Measurements from ENCODE around the gene BRS3.

The BRS3 gene

GRCh38 chrX:136531951-136532350 is 44.2 kb downstream of the BRS3 start, which contains the start of gene VGLL1:
Gene VGLL1 (plus strand): TSS chrX:136532215. CDS start chrX:136536021, 3,806 bp downstream.
- no CpG with 5 or more reads among the region's 3 CpGs for WGBS, 2 donors (ENCODE audit: extremely low coverage in 2 of 2, insufficient read length in 2 of 2, insufficient replicate concordance in 1 of 2)
- H2BK5ac ChIP-seq (ENCODE audit: low read length) = no peak within 1 kb of the TSS
- no peaks in the 10 kb centered on the region for H3K36me3 ChIP-seq (replicated peaks in 1 of 2; ENCODE audit: control insufficient read depth in 2 of 2, insufficient read depth in 2 of 2, low read length in 2 of 2)
- H4K8ac ChIP-seq (ENCODE audit: low read depth, low read length) = no peak within 1 kb of the TSS
- no peak within 1 kb of the TSS for H3K9ac ChIP-seq (ENCODE audit: low read depth, low read length, poor library complexity)
- H3K79me1 ChIP-seq (ENCODE audit: low read depth, low read length) = no peaks in the 10 kb centered on the region
- no peak within 1 kb of the TSS for H2AK5ac ChIP-seq (ENCODE audit: low read depth, low read length)
- H3K4ac ChIP-seq (ENCODE audit: low read length) = no peak within 1 kb of the TSS
- no peak within 1 kb of the TSS for H2BK15ac ChIP-seq (ENCODE audit: low read length)
- no peak within 1 kb of the TSS for H3K18ac ChIP-seq (ENCODE audit: low read length)
- no peak within 1 kb of the TSS for H3K23ac ChIP-seq (ENCODE audit: low read depth, low read length, poor library complexity)
- DNase-seq (ENCODE audit: low spot score) = no peak
- H2BK12ac ChIP-seq (ENCODE audit: low read length) = no peak within 1 kb of the TSS
- H4K91ac ChIP-seq (ENCODE audit: low read depth, low read length, poor library complexity) = no peak within 1 kb of the TSS
- H3K9me3 ChIP-seq (replicated peaks in 1 of 2; ENCODE audit: control insufficient read depth in 2 of 2, insufficient read depth in 1 of 2, low read depth in 1 of 2, low read length in 2 of 2) = no peaks in the 10 kb centered on the region
- no peak within 1 kb of the TSS for H3K14ac ChIP-seq (ENCODE audit: low read length)
- no peak within 1 kb of the TSS for H3K4me2 ChIP-seq (ENCODE audit: insufficient read depth, low read length, poor library complexity, severe bottlenecking)
- no peak within 1 kb of the TSS for H2BK120ac ChIP-seq (ENCODE audit: low read depth, low read length)
- no peak within 1 kb of the TSS for H3K4me3 ChIP-seq (ENCODE audit: low read length in 2 of 2)
- no peaks in the 10 kb centered on the region for H3K4me1 ChIP-seq (ENCODE audit: control insufficient read depth in 2 of 2, insufficient read depth in 1 of 2, low read depth in 1 of 2, low read length in 2 of 2)
- H2AFZ ChIP-seq (ENCODE audit: low read length) = no peak within 1 kb of the TSS
- H3K27ac ChIP-seq (replicated peaks; ENCODE audit: low read length) = no peak within 1 kb of the TSS
- peaks cover 0 to 30% (median 0%) of the 10 kb centered on the region in 3 experiments for H3K27me3 ChIP-seq (ENCODE audit: control insufficient read depth in 3 of 3, insufficient read depth in 3 of 3, low read depth in 1 of 3, low read length in 3 of 3)

GRCh38 chrX:136534131-136534530 is 46.4 kb downstream of the BRS3 start:
- no peak overlapping the region for H3K18ac ChIP-seq (ENCODE audit: low read length)
- no peak overlapping the region for H3K4me3 ChIP-seq (ENCODE audit: low read length in 2 of 2)
- H3K14ac ChIP-seq (ENCODE audit: low read length) = no peak overlapping the region
- no peak overlapping the region for H3K4ac ChIP-seq (ENCODE audit: low read length)
- no peak overlapping the region for H2BK5ac ChIP-seq (ENCODE audit: low read length)
- H4K8ac ChIP-seq (ENCODE audit: low read depth, low read length) = no peak overlapping the region
- H3K4me1 ChIP-seq (ENCODE audit: control insufficient read depth in 2 of 2, insufficient read depth in 1 of 2, low read depth in 1 of 2, low read length in 2 of 2) = no peaks in the 10 kb centered on the region
- H2BK120ac ChIP-seq (ENCODE audit: low read depth, low read length) = no peak overlapping the region
- H3K23ac ChIP-seq (ENCODE audit: low read depth, low read length, poor library complexity) = no peak overlapping the region
- no peak overlapping the region for H3K4me2 ChIP-seq (ENCODE audit: insufficient read depth, low read length, poor library complexity, severe bottlenecking)
- H3K79me1 ChIP-seq (ENCODE audit: low read depth, low read length) = no peaks in the 10 kb centered on the region
- H2AFZ ChIP-seq (ENCODE audit: low read length) = no peak overlapping the region
- H3K9me3 ChIP-seq (replicated peaks in 1 of 2; ENCODE audit: control insufficient read depth in 2 of 2, insufficient read depth in 1 of 2, low read depth in 1 of 2, low read length in 2 of 2) = no peaks in the 10 kb centered on the region
- no peak overlapping the region for H2AK5ac ChIP-seq (ENCODE audit: low read depth, low read length)
- H2BK15ac ChIP-seq (ENCODE audit: low read length) = no peak overlapping the region
- H3K27ac ChIP-seq (replicated peaks; ENCODE audit: low read length) = no peak overlapping the region
- no CpG with 5 or more reads among the region's 2 CpGs for WGBS, 2 donors (ENCODE audit: extremely low coverage in 2 of 2, insufficient read length in 2 of 2, insufficient replicate concordance in 1 of 2)
- no peak for DNase-seq (ENCODE audit: low spot score)
- H3K36me3 ChIP-seq (replicated peaks in 1 of 2; ENCODE audit: control insufficient read depth in 2 of 2, insufficient read depth in 2 of 2, low read length in 2 of 2) = no peaks in the 10 kb centered on the region
- H3K9ac ChIP-seq (ENCODE audit: low read depth, low read length, poor library complexity) = no peak overlapping the region
- H4K91ac ChIP-seq (ENCODE audit: low read depth, low read length, poor library complexity) = no peak overlapping the region
- peaks cover 0 to 22% (median 0%) of the 10 kb centered on the region in 3 experiments for H3K27me3 ChIP-seq (ENCODE audit: control insufficient read depth in 3 of 3, insufficient read depth in 3 of 3, low read depth in 1 of 3, low read length in 3 of 3)
- H2BK12ac ChIP-seq (ENCODE audit: low read length) = no peak overlapping the region

GRCh38 chrX:136538811-136539210 is 51.1 kb downstream of the BRS3 start:
- Histone ChIP-seq H2BK5ac (ENCODE audit: low read length) (no peak overlapping the region), H2AK5ac (ENCODE audit: low read depth, low read length) (no peak overlapping the region)

GRCh38 chrX:136540226-136540625 is 52.5 kb downstream of the BRS3 start:
- Histone ChIP-seq H3K4me1 (ENCODE audit: control insufficient read depth in 2 of 2, insufficient read depth in 1 of 2, low read depth in 1 of 2, low read length in 2 of 2) (no peaks in the 10 kb centered on the region), H3K23ac (ENCODE audit: low read depth, low read length, poor library complexity) (no peak overlapping the region), H3K4me3 (ENCODE audit: low read length in 2 of 2) (no peak overlapping the region), H3K36me3 (replicated peaks in 1 of 2; ENCODE audit: control insufficient read depth in 2 of 2, insufficient read depth in 2 of 2, low read length in 2 of 2) (no peaks in the 10 kb centered on the region), H3K79me1 (ENCODE audit: low read depth, low read length) (no peaks in the 10 kb centered on the region), H2BK5ac (ENCODE audit: low read length) (no peak overlapping the region), H3K27me3 (ENCODE audit: control insufficient read depth in 3 of 3, insufficient read depth in 3 of 3, low read depth in 1 of 3, low read length in 3 of 3) (peaks cover 0 to 14% (median 0%) of the 10 kb centered on the region in 3 experiments), H3K27ac (replicated peaks; ENCODE audit: low read length) (no peak overlapping the region), H2BK120ac (ENCODE audit: low read depth, low read length) (no peak overlapping the region), H3K18ac (ENCODE audit: low read length) (no peak overlapping the region), H3K4ac (ENCODE audit: low read length) (no peak overlapping the region), H2BK12ac (ENCODE audit: low read length) (no peak overlapping the region), H2BK15ac (ENCODE audit: low read length) (no peak overlapping the region), H3K4me2 (ENCODE audit: insufficient read depth, low read length, poor library complexity, severe bottlenecking) (no peak overlapping the region), H2AFZ (ENCODE audit: low read length) (no peak overlapping the region), H4K8ac (ENCODE audit: low read depth, low read length) (no peak overlapping the region), H3K9me3 (replicated peaks in 1 of 2; ENCODE audit: control insufficient read depth in 2 of 2, insufficient read depth in 1 of 2, low read depth in 1 of 2, low read length in 2 of 2) (no peaks in the 10 kb centered on the region), H3K9ac (ENCODE audit: low read depth, low read length, poor library complexity) (no peak overlapping the region), H2AK5ac (ENCODE audit: low read depth, low read length) (no peak overlapping the region), H4K91ac (ENCODE audit: low read depth, low read length, poor library complexity) (no peak overlapping the region), H3K14ac (ENCODE audit: low read length) (no peak overlapping the region)
- DNase-seq (ENCODE audit: low spot score) = no peak
- no CpG with 5 or more reads among the region's 5 CpGs for WGBS, 2 donors (ENCODE audit: extremely low coverage in 2 of 2, insufficient read length in 2 of 2, insufficient replicate concordance in 1 of 2)

More at GRCh38 chrX:136538811-136539210, 51.1 kb downstream of the BRS3 start:
- no peak overlapping the region for H4K8ac ChIP-seq (ENCODE audit: low read depth, low read length)
- H3K4ac ChIP-seq (ENCODE audit: low read length) = no peak overlapping the region
- WGBS, 2 donors (ENCODE audit: extremely low coverage in 2 of 2, insufficient read length in 2 of 2, insufficient replicate concordance in 1 of 2) = no CpG with 5 or more reads among the region's 2 CpGs
- no peaks in the 10 kb centered on the region for H3K79me1 ChIP-seq (ENCODE audit: low read depth, low read length)
- no peak overlapping the region for H4K91ac ChIP-seq (ENCODE audit: low read depth, low read length, poor library complexity)
- no peaks in the 10 kb centered on the region for H3K4me1 ChIP-seq (ENCODE audit: control insufficient read depth in 2 of 2, insufficient read depth in 1 of 2, low read depth in 1 of 2, low read length in 2 of 2)
- no peak overlapping the region for H3K4me3 ChIP-seq (ENCODE audit: low read length in 2 of 2)
- H2BK120ac ChIP-seq (ENCODE audit: low read depth, low read length) = no peak overlapping the region
- H3K27ac ChIP-seq (replicated peaks; ENCODE audit: low read length) = no peak overlapping the region
- no peaks in the 10 kb centered on the region for H3K36me3 ChIP-seq (replicated peaks in 1 of 2; ENCODE audit: control insufficient read depth in 2 of 2, insufficient read depth in 2 of 2, low read length in 2 of 2)
- no peak for DNase-seq (ENCODE audit: low spot score)
- H3K27me3 ChIP-seq (ENCODE audit: control insufficient read depth in 3 of 3, insufficient read depth in 3 of 3, low read depth in 1 of 3, low read length in 3 of 3) = peaks cover 0 to 25% (median 0%) of the 10 kb centered on the region in 3 experiments
- no peak overlapping the region for H3K18ac ChIP-seq (ENCODE audit: low read length)
- H2BK15ac ChIP-seq (ENCODE audit: low read length) = no peak overlapping the region
- no peak overlapping the region for H3K23ac ChIP-seq (ENCODE audit: low read depth, low read length, poor library complexity)
- no peak overlapping the region for H3K14ac ChIP-seq (ENCODE audit: low read length)
- H2AFZ ChIP-seq (ENCODE audit: low read length) = no peak overlapping the region
- no peak overlapping the region for H3K9ac ChIP-seq (ENCODE audit: low read depth, low read length, poor library complexity)
- no peak overlapping the region for H3K4me2 ChIP-seq (ENCODE audit: insufficient read depth, low read length, poor library complexity, severe bottlenecking)
- no peaks in the 10 kb centered on the region for H3K9me3 ChIP-seq (replicated peaks in 1 of 2; ENCODE audit: control insufficient read depth in 2 of 2, insufficient read depth in 1 of 2, low read depth in 1 of 2, low read length in 2 of 2)
- H2BK12ac ChIP-seq (ENCODE audit: low read length) = no peak overlapping the region
